CD4-positive, alpha-beta T cell treated with Interferon gamma for 1 hour (primary cell): Measurements from ENCODE around the gene PRR22.
"Not testable (repeated sequence)": the region's sequence is repeated elsewhere in the genome, so short reads cannot be mapped to it uniquely, and the experiment has no call there.

Source experiments
- DNase-seq: peaks from one replicate; pipeline ENCODE4 v3.0.0-alpha.2; 2020

PRR22 gene

GRCh38 chr19:5743630-5744029 lies 40.9 kb downstream of the PRR22 start:
- no peak for DNase-seq

GRCh38 chr19:5742051-5742450 lies 42.5 kb downstream of the PRR22 start:
- DNase-seq = no peak

- no peak for DNase-seq
Observed at GRCh38 chr19:5738423-5738822, 46.1 kb downstream of the PRR22 start.

- DNase-seq = not testable (repeated sequence)
Observed at GRCh38 chr19:5733172-5733571, 51.4 kb downstream of the PRR22 start.
